Muscle of arm (tissue), 12 donors: ENCODE measurements around the gene CXCR5. TPM values are rescaled to one million over a fixed set of nuclear protein-coding genes. Genes with fewer than 3 reads are reported as not detected.

Experiments
- DNase-seq: peaks from one replicate; pipeline ENCODE4 v3.0.0-alpha.2; 2013
- polyA plus RNA-seq, 12 donors: library from polyadenylated mRNA; unstranded; fragments of 120-200 nt; gene quantifications; one replicate each; pipeline ENCODE4 v1.2.1, GENCODE V29; 2013; ENCODE audit not compliant: insufficient read length in 12 of 12

The CXCR5 gene
- polyA plus RNA-seq, 12 donors, result 0.06 to 0.13 (median 0.10) TPM; not detected in 9

DNA sequence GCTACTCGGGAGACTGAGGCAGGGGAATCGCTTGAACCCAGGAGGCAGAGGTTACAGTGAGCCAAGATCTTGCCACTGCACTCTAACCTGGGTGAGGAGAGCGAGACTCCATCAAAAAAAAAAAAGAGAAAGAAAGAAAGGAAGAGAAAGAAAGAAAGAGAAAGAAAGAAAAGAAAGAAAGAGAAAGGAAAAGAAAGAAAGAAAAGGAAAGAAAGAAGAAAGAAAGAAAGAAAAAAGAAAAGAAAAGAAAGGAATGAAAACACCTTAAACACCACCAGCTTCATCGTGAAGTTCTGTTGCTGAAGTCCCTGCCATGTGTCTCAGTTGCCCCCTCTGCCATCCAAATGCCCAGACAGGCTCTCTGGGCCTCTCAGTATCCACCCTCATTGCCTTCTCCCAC, 9.9 kb upstream of the CXCR5 start:
- no peak for DNase-seq

DNA sequence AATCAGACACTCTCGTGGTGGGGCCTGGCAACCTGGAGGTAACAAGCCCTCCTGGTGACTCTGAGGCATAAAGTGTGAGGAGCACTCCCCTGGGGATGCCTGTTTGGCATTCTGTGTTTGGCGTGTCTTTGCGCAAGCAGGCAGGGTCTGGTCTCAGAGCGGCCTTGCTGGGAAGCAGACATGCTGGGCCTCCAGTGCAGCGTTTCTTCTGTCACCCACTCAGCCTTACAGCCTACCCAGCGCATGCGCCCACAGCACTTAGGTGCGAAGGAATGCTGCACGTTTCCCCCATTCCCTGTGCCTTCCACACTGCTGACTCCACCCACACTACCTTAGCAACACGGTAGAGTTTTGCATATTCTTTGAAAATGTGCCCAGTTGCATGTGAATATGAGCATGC, 7.4 kb upstream of the CXCR5 start:
- no peak for DNase-seq

DNA sequence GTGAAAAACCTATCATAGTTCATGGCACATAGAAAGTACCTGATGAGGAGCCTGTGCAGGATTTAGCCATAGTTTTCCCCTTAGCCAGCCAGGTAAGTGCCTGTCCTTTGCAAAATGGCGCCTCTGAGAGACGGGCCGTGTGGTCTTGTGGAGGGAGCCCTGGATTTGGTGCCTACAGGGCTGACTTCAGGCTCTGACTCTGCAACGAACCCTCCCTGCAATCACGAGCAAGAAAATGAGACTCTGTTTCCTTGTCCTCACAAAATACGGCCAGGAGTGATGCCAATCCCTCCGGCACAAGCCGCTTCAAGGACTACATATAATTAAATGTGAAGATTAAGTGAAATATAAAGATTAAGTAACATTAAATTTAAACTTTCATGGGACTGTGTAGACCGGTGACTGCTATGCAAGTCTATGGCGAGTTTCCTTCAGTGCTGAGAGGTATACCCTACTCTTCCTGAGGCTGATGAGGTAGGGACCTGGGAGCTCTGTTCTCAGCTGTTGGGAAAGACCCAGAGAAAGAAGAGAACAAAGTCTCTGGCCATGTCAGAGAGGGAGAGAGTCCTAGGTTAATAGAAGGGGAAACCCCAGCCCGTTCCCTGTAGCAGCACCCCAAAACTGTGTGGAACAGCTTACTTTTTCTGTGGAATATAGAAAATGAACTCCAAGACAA, 6.1 kb upstream of the CXCR5 start:
- DNase-seq, result no peak

DNA sequence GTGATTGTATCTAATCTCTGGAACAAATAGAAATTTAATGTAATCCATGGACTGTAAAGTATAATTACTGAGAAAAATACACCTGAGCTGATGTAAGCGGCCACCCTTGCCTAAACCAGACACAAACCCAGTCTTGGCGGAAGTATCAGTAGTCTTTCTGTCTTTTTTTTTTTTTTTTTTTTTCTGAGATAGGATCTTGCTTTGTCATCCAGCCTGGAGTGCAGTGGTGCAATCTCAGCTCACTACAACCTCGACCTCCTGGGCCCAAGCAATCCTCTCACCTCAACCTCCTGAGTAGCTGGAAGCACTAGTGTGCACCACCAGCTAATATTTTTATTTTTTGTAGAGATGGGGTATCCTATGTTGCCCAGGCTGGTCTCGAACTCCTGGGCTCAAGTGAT, 5.5 kb upstream of the CXCR5 start:
- no peak for DNase-seq

DNA sequence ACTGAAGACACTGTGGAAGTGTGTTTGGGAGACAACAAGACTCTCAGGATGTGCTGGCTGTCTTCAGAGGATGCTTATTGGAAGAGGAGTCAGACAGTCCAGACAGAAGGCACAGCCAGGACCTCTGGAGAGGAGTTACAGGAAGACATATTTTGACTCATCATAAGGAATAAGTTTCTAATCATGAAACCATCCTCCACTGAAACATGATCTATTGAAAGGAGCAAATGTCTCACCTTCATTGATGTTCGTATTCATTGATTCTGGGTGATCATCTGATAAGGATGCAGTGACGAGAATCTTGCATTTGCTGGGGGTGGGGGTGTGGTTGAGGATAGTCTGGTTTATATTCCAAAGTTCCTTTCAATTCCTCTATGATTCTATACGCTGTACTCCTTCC, 2.5 kb upstream of the CXCR5 start:
- no peak for DNase-seq

DNA sequence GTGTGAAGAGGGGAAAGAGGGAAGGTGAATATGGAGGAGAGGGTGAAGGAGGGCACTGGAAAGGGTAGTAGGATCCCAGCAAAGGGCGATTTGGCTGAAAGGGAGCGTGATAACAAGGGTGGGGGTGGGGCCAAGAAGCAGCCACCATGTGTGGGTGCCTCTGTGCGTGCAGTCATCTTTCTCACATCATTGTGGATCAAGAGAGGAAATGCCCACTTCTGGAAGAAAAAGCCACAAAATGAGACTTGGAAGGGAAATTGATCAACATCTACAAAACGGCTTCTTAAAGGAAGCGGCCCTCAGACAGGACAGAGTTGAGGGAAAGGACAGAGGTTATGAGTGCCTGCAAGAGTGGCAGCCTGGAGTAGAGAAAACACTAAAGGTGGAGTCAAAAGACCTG, 1.2 kb upstream of the CXCR5 start:
- DNase-seq, result no peak

DNA sequence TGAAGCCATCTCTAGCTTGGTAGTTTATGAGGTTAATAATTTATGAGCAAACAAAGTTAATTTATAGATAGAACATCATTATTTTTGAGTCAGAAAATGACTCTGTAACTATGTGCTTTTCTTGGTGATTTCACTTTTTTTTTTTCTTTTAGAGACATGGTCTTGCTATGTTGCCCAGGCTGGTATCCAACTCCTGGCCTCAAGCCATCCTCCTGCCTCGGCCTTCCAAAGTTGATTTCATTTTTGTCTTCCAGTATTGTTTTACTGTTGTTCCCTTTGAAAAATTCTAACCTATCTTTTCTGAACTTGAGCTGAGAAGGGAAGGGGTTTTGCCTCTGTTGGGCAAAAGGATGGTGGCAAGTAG, 706 bp upstream of the CXCR5 start:
- no peak for DNase-seq

DNA sequence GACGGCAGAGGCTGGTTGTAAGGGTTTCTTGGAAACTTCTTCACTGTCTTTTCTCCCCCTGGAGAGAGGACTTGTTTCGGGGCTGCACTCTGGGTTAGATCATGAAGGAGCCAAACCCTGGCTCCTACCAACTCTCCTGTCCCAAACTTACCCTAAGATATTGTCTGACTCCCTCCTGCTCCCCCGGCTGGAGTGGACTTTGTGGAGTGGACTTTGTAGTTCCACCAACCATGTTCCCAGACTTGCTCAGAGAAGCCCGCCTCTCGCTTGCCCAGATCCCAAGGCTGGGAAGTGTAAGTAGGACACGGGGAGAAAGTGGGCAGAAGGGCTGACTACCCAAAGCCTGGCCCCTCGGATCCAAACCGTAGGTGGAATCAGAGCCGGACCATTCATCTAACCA, 1.2 kb downstream of the CXCR5 start:
- DNase-seq, result no peak

DNA sequence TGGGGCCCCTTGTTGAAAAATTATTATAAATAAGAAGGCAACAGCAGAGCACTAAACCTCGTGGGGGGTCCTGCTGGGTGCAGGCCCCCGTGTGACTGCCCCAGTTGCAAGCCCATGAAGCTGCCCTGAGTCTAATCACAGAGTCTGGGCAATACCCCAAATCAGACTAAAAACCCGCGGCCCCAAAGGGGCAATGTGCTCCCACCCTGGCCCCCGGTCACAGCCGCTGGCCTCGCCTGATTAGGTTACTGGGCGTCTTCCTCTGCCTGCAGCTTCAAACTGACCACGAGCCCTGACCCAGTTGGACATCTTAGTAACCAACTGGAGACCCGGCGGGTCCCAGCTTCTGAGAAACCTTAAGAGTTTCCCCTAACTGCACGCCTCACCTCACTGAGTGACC, 1.6 kb downstream of the CXCR5 start:
- no peak for DNase-seq

DNA sequence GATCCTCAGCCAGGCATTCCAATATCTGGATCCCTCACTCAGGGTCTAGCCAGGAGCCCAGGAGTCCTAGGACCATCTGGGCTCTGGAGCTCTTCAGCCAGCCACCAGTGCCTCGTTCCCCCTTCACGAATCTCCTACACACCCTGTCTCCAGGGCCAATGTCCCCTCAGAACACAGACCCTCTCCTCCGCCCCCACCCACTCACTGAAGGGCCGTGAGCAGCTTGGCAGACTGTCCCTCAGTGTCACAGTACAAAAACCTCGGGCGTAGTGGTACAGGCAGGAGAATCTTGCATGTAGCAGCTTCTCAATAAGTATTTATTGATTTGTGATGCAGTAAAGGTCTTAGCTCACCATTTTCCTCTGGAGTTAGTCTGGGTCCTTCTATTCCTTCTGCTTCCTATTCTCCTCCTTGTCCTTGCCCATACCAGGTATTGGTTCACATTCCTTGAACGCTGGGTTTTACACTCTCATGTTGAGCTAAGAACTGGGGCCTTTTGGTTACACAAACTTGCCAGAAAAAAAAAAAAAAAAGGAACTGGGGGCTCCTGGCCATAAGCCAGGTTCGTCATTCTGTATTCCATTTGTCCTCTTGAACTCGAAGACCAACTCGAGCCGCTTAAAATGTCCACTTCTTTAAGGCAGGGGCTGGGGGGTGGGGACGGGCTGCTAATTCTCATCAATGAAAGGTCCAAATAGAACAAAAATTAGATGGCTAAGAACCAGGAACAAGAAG, 2.3 kb downstream of the CXCR5 start:
- DNase-seq, result no peak

DNA sequence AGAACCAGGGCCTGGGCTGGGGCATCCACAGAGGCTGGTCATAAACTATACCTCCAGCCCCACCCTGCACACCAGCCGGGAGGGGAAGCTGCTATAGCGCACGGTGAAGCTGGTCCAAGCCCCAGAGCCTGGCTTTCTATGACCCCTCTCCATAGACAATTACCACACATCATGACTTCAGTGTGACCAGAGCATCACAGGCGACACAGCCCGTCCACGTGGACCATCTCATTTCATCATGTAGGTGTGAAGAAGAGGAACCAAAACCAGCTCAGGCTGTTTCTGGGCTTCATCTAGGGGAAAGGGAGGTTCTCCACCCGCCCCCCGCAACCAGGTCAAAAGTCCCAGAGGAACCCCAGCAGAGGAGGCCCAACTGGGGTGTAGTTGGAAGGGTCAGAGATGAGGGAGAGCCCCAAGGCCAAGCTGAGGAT, 3.0 kb downstream of the CXCR5 start:
- no peak for DNase-seq

DNA sequence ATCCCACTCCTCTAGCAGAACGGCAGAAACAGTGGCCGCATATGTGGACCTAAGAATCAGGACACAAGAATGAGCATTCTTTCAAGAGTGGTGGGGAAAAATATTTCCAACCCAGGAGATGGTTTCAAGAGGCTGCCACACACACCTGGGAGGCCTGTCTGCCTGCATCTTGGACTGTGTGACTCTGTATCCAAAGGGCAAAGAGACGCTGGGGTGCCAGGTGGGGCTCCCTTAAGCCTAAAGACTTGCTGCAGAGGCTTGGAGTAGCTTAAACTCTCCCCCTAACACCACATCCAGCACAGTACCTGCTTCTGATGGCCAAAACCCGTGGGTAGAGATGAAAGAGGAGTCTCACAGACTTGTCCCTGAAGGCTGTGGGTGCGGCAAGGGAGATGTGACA, 3.5 kb downstream of the CXCR5 start:
- DNase-seq, result no peak

DNA sequence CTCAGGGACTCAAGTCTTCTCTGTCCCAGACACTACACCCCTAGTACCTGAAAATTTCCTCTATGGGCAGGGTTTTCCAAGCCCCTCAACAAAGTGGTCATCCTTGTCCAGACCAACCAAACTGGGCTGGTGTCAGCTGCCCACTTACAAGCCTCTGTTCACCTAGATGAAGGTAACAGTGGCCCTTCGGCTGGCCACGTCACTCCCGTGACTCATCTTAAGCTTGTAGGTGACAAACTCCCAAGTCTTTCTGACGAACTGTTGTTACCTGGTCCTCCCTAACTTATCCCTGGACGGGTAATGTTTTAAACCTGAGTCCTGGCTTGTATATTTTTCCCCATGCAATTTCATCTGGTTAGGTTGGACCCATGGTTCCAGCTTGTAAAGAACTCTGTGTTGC, 4.7 kb downstream of the CXCR5 start:
- DNase-seq, result no peak

DNA sequence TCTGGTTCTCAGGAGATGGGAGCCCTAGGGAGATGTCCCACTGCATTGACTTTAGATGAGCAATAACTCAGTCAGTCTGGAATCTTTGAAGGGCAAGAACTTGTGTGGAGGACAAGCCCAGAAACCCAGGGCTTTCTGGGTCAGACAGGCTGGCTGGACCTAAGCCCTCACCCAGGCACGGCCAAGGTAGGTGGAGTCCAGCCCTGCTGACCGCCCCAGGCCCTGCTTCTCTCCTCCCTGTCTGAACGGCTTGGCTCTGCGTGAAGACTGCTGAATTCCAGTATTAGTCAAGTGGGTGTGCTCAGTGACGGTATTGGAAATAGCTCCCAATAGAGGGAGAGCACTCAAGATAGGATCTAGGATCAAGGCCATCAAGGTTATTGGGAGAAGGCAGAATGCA, 6.1 kb downstream of the CXCR5 start:
- DNase-seq, result no peak

DNA sequence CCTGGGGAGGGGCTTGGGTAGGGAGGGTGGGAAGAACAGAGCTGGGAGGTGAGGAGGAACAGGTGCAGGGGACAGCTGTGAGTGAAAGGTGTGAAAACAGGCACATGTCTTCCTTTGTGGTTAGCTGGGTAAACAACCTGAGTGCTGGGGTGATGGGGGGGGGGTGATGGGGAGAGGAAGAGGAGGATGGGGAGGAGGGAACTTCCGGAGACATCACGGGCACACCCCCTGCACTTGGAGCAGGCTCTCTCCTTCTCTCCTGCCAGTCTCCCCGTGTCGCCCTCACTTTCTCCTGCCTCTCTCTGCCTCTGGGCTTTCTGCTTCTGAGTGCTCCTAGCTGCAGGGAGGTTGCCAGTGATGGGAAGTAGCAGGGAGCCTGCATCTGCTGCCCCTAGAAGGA, 8.8 kb downstream of the CXCR5 start:
- DNase-seq, result no peak

DNA sequence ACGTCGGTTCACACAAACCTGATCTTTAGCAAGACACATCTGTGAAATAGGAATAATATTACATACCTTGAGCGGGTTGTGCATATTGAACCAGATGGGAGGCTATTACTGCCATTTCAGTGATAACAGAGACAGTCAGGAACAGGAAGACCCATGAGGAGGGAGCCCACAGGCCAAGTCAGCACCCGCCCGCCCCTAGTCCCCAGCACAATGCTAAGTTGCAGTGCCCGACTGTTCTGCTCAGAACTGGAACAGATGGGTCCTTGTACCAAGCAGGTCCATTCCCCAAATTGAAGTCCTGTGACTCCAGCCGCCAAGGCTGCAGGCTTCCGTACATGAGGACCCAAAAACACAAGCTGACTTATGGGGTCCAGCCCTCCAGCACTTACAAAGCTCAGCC, 9.3 kb downstream of the CXCR5 start:
- DNase-seq, result no peak

DNA sequence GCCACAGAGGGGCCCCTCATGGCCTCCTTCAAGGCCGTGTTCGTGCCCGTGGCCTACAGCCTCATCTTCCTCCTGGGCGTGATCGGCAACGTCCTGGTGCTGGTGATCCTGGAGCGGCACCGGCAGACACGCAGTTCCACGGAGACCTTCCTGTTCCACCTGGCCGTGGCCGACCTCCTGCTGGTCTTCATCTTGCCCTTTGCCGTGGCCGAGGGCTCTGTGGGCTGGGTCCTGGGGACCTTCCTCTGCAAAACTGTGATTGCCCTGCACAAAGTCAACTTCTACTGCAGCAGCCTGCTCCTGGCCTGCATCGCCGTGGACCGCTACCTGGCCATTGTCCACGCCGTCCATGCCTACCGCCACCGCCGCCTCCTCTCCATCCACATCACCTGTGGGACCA, 10.0 kb downstream of the CXCR5 start:
- DNase-seq, result no peak

DNA sequence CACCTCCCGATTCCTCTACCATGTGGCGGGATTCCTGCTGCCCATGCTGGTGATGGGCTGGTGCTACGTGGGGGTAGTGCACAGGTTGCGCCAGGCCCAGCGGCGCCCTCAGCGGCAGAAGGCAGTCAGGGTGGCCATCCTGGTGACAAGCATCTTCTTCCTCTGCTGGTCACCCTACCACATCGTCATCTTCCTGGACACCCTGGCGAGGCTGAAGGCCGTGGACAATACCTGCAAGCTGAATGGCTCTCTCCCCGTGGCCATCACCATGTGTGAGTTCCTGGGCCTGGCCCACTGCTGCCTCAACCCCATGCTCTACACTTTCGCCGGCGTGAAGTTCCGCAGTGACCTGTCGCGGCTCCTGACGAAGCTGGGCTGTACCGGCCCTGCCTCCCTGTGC, 10.5 kb downstream of the CXCR5 start:
- DNase-seq, result no peak

DNA sequence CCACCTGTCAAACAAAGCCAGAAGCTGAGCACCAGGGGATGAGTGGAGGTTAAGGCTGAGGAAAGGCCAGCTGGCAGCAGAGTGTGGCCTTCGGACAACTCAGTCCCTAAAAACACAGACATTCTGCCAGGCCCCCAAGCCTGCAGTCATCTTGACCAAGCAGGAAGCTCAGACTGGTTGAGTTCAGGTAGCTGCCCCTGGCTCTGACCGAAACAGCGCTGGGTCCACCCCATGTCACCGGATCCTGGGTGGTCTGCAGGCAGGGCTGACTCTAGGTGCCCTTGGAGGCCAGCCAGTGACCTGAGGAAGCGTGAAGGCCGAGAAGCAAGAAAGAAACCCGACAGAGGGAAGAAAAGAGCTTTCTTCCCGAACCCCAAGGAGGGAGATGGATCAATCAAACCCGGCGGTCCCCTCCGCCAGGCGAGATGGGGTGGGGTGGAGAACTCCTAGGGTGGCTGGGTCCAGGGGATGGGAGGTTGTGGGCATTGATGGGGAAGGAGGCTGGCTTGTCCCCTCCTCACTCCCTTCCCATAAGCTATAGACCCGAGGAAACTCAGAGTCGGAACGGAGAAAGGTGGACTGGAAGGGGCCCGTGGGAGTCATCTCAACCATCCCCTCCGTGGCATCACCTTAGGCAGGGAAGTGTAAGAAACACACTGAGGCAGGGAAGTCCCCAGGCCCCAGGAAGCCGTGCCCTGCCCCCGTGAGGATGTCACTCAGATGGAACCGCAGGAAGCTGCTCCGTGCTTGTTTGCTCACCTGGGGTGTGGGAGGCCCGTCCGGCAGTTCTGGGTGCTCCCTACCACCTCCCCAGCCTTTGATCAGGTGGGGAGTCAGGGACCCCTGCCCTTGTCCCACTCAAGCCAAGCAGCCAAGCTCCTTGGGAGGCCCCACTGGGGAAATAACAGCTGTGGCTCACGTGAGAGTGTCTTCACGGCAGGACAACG, 11.7 kb downstream of the CXCR5 start:
- DNase-seq, result no peak

DNA sequence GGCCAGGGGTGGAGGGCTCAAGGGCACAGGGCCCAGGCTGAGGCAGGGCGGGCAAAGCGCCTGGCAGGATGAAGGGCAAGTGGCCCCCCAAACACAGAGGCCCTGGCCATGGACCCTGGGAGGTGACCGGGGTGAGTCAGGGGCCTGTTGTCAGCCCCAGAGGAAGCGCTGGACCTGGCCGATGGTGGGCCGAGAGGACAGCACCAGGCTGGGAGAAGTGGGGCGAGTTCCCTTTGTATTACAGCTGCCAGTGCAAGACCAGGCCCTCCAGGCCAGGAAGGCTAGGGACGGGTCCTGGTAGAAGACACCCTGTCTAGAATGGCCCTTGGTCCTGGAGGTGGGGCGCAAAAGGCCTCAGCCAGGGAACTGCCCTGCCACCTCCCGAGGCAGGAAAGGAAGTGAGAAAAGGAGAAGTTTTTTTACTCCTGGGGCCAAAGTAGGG, 12.8 kb downstream of the CXCR5 start:
- no peak for DNase-seq

DNA sequence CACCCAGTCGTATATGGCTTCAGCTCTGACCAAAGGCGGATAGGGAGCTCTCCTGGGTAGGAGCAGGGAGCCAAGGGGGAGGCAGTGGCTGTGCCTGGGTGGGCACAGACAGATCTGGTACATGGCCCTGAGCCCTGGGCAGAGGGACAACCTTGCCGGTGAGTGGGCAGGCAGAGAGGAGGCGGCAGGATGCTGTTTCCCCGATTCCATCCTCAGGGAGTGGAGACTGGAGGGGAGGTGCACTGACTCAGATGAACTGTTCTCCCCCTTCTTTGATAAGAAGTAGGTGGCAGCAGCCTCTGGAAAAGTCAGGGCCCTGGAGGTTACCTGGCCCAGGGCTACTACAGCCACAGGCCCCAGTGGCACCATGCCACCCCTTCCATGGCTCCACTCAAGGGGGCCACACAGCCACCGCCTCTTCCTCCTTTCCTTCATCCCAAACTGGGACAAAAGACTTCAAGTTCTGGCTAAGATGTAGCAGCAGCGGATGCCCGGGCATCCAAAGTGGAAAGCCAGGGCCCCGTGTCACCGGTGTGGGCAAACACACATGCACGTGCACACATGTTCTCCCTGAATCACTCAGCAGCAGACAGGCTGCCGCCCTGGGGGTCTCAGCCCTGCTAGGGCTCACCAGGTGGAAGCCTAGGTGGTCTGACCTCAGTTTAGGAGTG, 13.4 kb downstream of the CXCR5 start:
- DNase-seq, result no peak

DNA sequence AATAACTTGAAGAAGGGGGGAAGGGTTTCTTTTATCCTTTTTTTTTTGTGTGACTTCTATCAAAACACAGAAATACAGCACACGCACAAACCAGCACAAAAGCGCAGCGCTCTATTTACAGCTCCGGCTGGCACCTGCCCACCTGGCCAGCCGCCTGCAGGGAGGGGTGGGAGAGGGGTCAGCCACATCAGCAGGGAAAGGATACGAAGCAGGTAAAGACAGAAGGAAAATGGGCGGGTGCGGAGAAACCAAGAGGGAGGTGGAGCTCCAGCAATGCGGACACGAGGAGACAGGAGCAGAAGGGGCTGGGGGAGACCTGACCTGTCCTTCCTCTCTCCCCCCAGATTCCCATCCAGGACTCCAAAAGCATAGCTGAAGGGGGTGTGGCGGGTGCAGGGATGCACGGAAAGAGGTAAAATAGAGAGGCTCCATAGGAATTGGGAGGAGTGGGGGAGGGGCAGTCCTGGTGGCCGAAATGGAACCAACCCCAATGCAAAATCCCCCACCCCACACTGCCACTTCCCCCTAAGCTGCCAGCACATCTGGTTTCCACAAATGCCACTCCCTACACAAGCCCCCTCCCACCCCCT, 14.1 kb downstream of the CXCR5 start:
- no peak for DNase-seq
